K562 (cell line): Measurements from ENCODE around the gene FGF12. TPM values are rescaled to one million over a fixed set of nuclear protein-coding genes. Genes with fewer than 3 reads are reported as not detected.

ENCODE experiments used
- ARHGAP35 ChIP-seq: fragments of 450-650 bp; IDR thresholded peaks from 2 replicates; pipeline ENCODE4 v1.6.1; 2018; ENCODE audit not compliant: partially characterized antibody
- ATF4 ChIP-seq: fragments of 450-650 bp; formaldehyde crosslinking; IDR thresholded peaks from 2 replicates; pipeline ENCODE4 v1.4.0; 2022; ENCODE audit warnings: mild to moderate bottlenecking, moderate library complexity
- FOSL1 ChIP-seq: fragments of 200-800 bp; sonication (Bioruptor generic); conservative IDR thresholded peaks from 2 replicates; pipeline ENCODE4 v1.6.1; 2016; ENCODE audit warnings: missing genetic modification characterization, missing compliant biosample characterization
- HDAC2 ChIP-seq: fragments of 450-650 bp; IDR thresholded peaks from 2 replicates; pipeline ENCODE4 v1.6.1; 2016; ENCODE audit warnings: mild to moderate bottlenecking
- HMG20B ChIP-seq: fragments of 250-450 bp; sonication (Bioruptor Pico); IDR thresholded peaks from 2 replicates; pipeline ENCODE4 v1.5.0; 2021; ENCODE audit warnings: mild to moderate bottlenecking
- HNRNPK ChIP-seq: fragments of 200-400 bp; formaldehyde crosslinking; IDR thresholded peaks from one replicate; pipeline ENCODE4 v1.6.1; 2018; ENCODE audit warnings: mild to moderate bottlenecking, low read depth, low read length; ENCODE audit not compliant: poor library complexity, severe bottlenecking
- PRPF4 ChIP-seq: fragments of 200-400 bp; formaldehyde crosslinking; IDR thresholded peaks from one replicate; pipeline ENCODE4 v1.6.1; 2017; ENCODE audit warnings: low read length, low read depth, mild to moderate bottlenecking; ENCODE audit not compliant: insufficient read depth, poor library complexity, severe bottlenecking
- ZC3H8 ChIP-seq: fragments of 450-650 bp; IDR thresholded peaks from 2 replicates; pipeline ENCODE4 v1.6.1; 2017
- ZNF282 ChIP-seq: sonication (generic); formaldehyde crosslinking; IDR thresholded peaks from 2 replicates; pipeline ENCODE4 v1.8.1; 2023; ENCODE audit warnings: missing genetic modification reagents
- ZNF347 ChIP-seq: fragments of 450-650 bp; formaldehyde crosslinking; IDR thresholded peaks from 2 replicates; pipeline ENCODE4 v1.4.0; 2020; ENCODE audit warnings: low read depth, mild to moderate bottlenecking, moderate library complexity
- ZSCAN32 ChIP-seq: fragments of 450-650 bp; formaldehyde crosslinking; IDR thresholded peaks from 2 replicates; pipeline ENCODE4 v1.4.0; 2020; ENCODE audit warnings: mild to moderate bottlenecking, moderate library complexity
- polyA plus RNA-seq, 8 experiments: library from polyadenylated mRNA; depleted of rRNA in 4 of 8; stranded (reverse) in 5 of 8; unstranded in 3 of 8; fragments of >200 nt; fragmentation: Nextera tagmentation in 2 of 8; fragmentation: Illumina TruSeq in 1 of 8; extraction: Ambion mirVana in 2 of 8; extraction: Trizol in 1 of 8; gene quantifications; 2 replicates each; pipeline versions ENCODE4 v1.2.1 to v1.2.3, GENCODE V29; 2011 to 2014; ENCODE audit warnings: inconsistent platforms in 1 of 8, missing spikeins in 1 of 8
- total RNA-seq, 7 experiments: library from RNA; depleted of rRNA in 6 of 7; stranded (reverse); fragments of >200 nt in 6 of 7; fragmentation: Illumina TruSeq in 2 of 7; extraction: Trizol in 2 of 7; gene quantifications; 2 replicates each; pipeline versions ENCODE4 v1.2.1 to v1.2.3, GENCODE V29; 2011 to 2021; ENCODE audit warnings: low replicate concordance in 1 of 7
- TF ChIP-seq, protein P1 (sequence below): fragments of 450-650 bp; IDR thresholded peaks from 2 replicates; pipeline ENCODE4 v1.6.1; 2017; ENCODE audit warnings: antibody characterized with exemption, mild to moderate bottlenecking
- TF ChIP-seq, protein P2 (sequence below), 2 experiments: fragments of 450-650 bp in 1 of 2; sonication (generic) in 1 of 2; formaldehyde crosslinking in 1 of 2; IDR thresholded peaks in 1 of 2; conservative IDR thresholded peaks in 1 of 2; 2 replicates each; pipeline versions ENCODE4 v1.6.1 to v1.8.1; 2016 to 2023; ENCODE audit warnings: mild to moderate bottlenecking in 2 of 2, moderate library complexity in 2 of 2, inconsistent platforms in 1 of 2, missing genetic modification reagents in 1 of 2

The FGF12 gene
- total and polyA plus RNA-seq, 9 of the 15 experiments (the other 6 are each of a cell fraction or from before 2014, with no cell fraction given), result not detected

GRCh38 chr3:192655628-192656027, 71.7 kb downstream of the FGF12 start (continued):
- TF ChIP-seq, protein P1, sequence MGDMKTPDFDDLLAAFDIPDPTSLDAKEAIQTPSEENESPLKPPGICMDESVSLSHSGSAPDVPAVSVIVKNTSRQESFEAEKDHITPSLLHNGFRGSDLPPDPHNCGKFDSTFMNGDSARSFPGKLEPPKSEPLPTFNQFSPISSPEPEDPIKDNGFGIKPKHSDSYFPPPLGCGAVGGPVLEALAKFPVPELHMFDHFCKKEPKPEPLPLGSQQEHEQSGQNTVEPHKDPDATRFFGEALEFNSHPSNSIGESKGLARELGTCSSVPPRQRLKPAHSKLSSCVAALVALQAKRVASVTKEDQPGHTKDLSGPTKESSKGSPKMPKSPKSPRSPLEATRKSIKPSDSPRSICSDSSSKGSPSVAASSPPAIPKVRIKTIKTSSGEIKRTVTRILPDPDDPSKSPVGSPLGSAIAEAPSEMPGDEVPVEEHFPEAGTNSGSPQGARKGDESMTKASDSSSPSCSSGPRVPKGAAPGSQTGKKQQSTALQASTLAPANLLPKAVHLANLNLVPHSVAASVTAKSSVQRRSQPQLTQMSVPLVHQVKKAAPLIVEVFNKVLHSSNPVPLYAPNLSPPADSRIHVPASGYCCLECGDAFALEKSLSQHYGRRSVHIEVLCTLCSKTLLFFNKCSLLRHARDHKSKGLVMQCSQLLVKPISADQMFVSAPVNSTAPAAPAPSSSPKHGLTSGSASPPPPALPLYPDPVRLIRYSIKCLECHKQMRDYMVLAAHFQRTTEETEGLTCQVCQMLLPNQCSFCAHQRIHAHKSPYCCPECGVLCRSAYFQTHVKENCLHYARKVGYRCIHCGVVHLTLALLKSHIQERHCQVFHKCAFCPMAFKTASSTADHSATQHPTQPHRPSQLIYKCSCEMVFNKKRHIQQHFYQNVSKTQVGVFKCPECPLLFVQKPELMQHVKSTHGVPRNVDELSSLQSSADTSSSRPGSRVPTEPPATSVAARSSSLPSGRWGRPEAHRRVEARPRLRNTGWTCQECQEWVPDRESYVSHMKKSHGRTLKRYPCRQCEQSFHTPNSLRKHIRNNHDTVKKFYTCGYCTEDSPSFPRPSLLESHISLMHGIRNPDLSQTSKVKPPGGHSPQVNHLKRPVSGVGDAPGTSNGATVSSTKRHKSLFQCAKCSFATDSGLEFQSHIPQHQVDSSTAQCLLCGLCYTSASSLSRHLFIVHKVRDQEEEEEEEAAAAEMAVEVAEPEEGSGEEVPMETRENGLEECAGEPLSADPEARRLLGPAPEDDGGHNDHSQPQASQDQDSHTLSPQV, result no peak
- TF ChIP-seq ZSCAN32 (CRISPR knock-in tag) (peak; percentile 68; the same call in 1 of the 2 replicates), ZNF347 (CRISPR knock-in tag) (no peak), ARHGAP35 (no peak), FOSL1 (tag) (peak; percentile 61), HNRNPK (no peak), ZC3H8 (no peak), HMG20B (CRISPR knock-in tag) (no peak), ATF4 (CRISPR knock-in tag) (peak; percentile 88), PRPF4 (no peak), ZNF282 (CRISPR knock-in tag) (no peak), HDAC2 (no peak)
- TF ChIP-seq, protein P2, sequence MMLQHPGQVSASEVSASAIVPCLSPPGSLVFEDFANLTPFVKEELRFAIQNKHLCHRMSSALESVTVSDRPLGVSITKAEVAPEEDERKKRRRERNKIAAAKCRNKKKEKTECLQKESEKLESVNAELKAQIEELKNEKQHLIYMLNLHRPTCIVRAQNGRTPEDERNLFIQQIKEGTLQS (IDR thresholded peaks at IDR 0.05), result peak; percentile 48
- TF ChIP-seq, protein P2 (CRISPR knock-in tag; conservative IDR thresholded peaks at IDR 0.05), result no peak
